SK-N-SH treated with all-trans-retinoic acid at 6 μM for 48 hours (cell line): Measurements from ENCODE around the gene SSBP2.

Experiments used
- ATAC-seq: fragments of 200-7000 bp; cut with Tn5 transposase; 3 replicates; pipeline ENCODE4 v1.9.1; 2020; ENCODE audit warnings: mild to moderate bottlenecking, moderate library complexity
- ARNTL ChIP-seq: fragments of 450-650 bp; formaldehyde crosslinking; IDR thresholded peaks from 2 replicates; pipeline ENCODE4 v1.5.0; 2020; ENCODE audit warnings: low read depth, mild to moderate bottlenecking, moderate library complexity, borderline replicate concordance
- BACH2 ChIP-seq: fragments of 250-450 bp; sonication (Bioruptor Pico); IDR thresholded peaks from 2 replicates; pipeline ENCODE4 v1.9.0; 2021; ENCODE audit warnings: mild to moderate bottlenecking, borderline replicate concordance
- CREB5 ChIP-seq: fragments of 250-450 bp; sonication (Bioruptor Pico); IDR thresholded peaks from 2 replicates; pipeline ENCODE4 v1.5.1; 2020; ENCODE audit warnings: low read depth, mild to moderate bottlenecking, moderate library complexity
- CSDC2 ChIP-seq: fragments of 250-450 bp; sonication (Bioruptor Pico); IDR thresholded peaks from 2 replicates; pipeline ENCODE4 v1.5.0; 2020; ENCODE audit warnings: mild to moderate bottlenecking, moderate library complexity
- CSRNP3 ChIP-seq: fragments of 250-450 bp; sonication (Bioruptor Pico); IDR thresholded peaks from 2 replicates; pipeline ENCODE4 v1.5.1; 2021; ENCODE audit warnings: mild to moderate bottlenecking, moderate library complexity
- ESRRG ChIP-seq: fragments of 250-450 bp; sonication (Bioruptor Pico); IDR thresholded peaks from 2 replicates; pipeline ENCODE4 v1.6.1; 2021; ENCODE audit warnings: mild to moderate bottlenecking
- GLIS3 ChIP-seq: fragments of 250-450 bp; sonication (Bioruptor Pico); IDR thresholded peaks from 2 replicates; pipeline ENCODE4 v1.5.0; 2020; ENCODE audit warnings: mild to moderate bottlenecking, moderate library complexity
- ISL1 ChIP-seq: fragments of 250-450 bp; sonication (Bioruptor Pico); IDR thresholded peaks from 2 replicates; pipeline ENCODE4 v2.1.2; 2022; ENCODE audit warnings: mild to moderate bottlenecking, moderate library complexity
- OSR1 ChIP-seq: fragments of 250-450 bp; sonication (Bioruptor Pico); IDR thresholded peaks from 2 replicates; pipeline ENCODE4 v1.8.0; 2022; ENCODE audit warnings: moderate library complexity, mild to moderate bottlenecking, inconsistent platforms
- PATZ1 ChIP-seq: fragments of 250-450 bp; sonication (Bioruptor Pico); IDR thresholded peaks from 2 replicates; pipeline ENCODE4 v1.8.0; 2020; ENCODE audit warnings: mild to moderate bottlenecking, moderate library complexity, borderline replicate concordance
- POU6F1 ChIP-seq: fragments of 250-450 bp; sonication (Bioruptor Pico); IDR thresholded peaks from 2 replicates; pipeline ENCODE4 v1.8.0; 2021; ENCODE audit warnings: low read depth, mild to moderate bottlenecking, moderate library complexity, borderline replicate concordance
- PPARA ChIP-seq: fragments of 250-450 bp; sonication (Bioruptor Pico); IDR thresholded peaks from 2 replicates; pipeline ENCODE4 v1.5.0; 2020; ENCODE audit warnings: mild to moderate bottlenecking, borderline replicate concordance
- RARB ChIP-seq: fragments of 250-450 bp; sonication (Bioruptor Pico); IDR thresholded peaks from 2 replicates; pipeline ENCODE4 v1.8.0; 2021; ENCODE audit warnings: mild to moderate bottlenecking, moderate library complexity
- SNAI2 ChIP-seq: fragments of 250-450 bp; sonication (Bioruptor Pico); IDR thresholded peaks from 2 replicates; pipeline ENCODE4 v1.5.0; 2020; ENCODE audit warnings: mild to moderate bottlenecking, moderate library complexity
- TCF4 ChIP-seq: fragments of 250-450 bp; sonication (Bioruptor Pico); IDR thresholded peaks from 2 replicates; pipeline ENCODE4 v1.8.0; 2021; ENCODE audit warnings: mild to moderate bottlenecking, moderate library complexity, borderline replicate concordance
- TOX ChIP-seq: fragments of 250-450 bp; sonication (Bioruptor Pico); IDR thresholded peaks from 2 replicates; pipeline ENCODE4 v1.8.0; 2021; ENCODE audit warnings: mild to moderate bottlenecking, moderate library complexity, borderline replicate concordance
- TSHZ2 ChIP-seq: fragments of 250-450 bp; sonication (Bioruptor Pico); IDR thresholded peaks from 2 replicates; pipeline ENCODE4 v1.5.0; 2020; ENCODE audit warnings: mild to moderate bottlenecking, moderate library complexity
- ZC3H10 ChIP-seq: fragments of 250-450 bp; sonication (Bioruptor Pico); IDR thresholded peaks from 2 replicates; pipeline ENCODE4 v1.5.1; 2021; ENCODE audit warnings: mild to moderate bottlenecking, moderate library complexity
- ZFP3 ChIP-seq: fragments of 250-450 bp; sonication (Bioruptor Pico); IDR thresholded peaks from 2 replicates; pipeline ENCODE4 v1.5.0; 2020; ENCODE audit warnings: mild to moderate bottlenecking, moderate library complexity
- ZFP30 ChIP-seq: fragments of 450-650 bp; formaldehyde crosslinking; IDR thresholded peaks from 2 replicates; pipeline ENCODE4 v1.5.0; 2022; ENCODE audit warnings: mild to moderate bottlenecking, moderate library complexity
- ZNF565 ChIP-seq: fragments of 450-650 bp; formaldehyde crosslinking; conservative IDR thresholded peaks from 2 replicates; pipeline ENCODE4 v1.5.0; 2020; ENCODE audit warnings: low read depth, mild to moderate bottlenecking, moderate library complexity
- ZNF70 ChIP-seq: fragments of 450-650 bp; formaldehyde crosslinking; IDR thresholded peaks from 2 replicates; pipeline ENCODE4 v1.5.0; 2020; ENCODE audit warnings: mild to moderate bottlenecking, moderate library complexity
- ZNF8 ChIP-seq: fragments of 450-650 bp; formaldehyde crosslinking; IDR thresholded peaks from 2 replicates; pipeline ENCODE4 v1.5.0; 2020; ENCODE audit warnings: mild to moderate bottlenecking, moderate library complexity

Gene SSBP2

GRCh38 chr5:81555865-81556264 lies 195.0 kb downstream of the SSBP2 start:
- TF ChIP-seq RARB (no peak), GLIS3 (CRISPR knock-in tag) (no peak), ZFP30 (CRISPR knock-in tag) (no peak), ARNTL (CRISPR knock-in tag) (no peak), POU6F1 (CRISPR knock-in tag) (no peak), BACH2 (no peak), ZNF8 (CRISPR knock-in tag) (no peak), PATZ1 (CRISPR knock-in tag) (no peak), TSHZ2 (CRISPR knock-in tag) (no peak), ZNF565 (CRISPR knock-in tag) (no peak), CSRNP3 (CRISPR knock-in tag) (no peak), OSR1 (CRISPR knock-in tag) (no peak), CREB5 (CRISPR knock-in tag) (no peak), TCF4 (CRISPR knock-in tag) (no peak), ESRRG (no peak), ISL1 (CRISPR knock-in tag) (no peak), PPARA (no peak)
- ATAC-seq: no peak

GRCh38 chr5:81554647-81555046 lies 196.2 kb downstream of the SSBP2 start:
- ATAC-seq: no peak
- peak; percentile 98 for TF ChIP-seq TCF4 (CRISPR knock-in tag)
- TF ChIP-seq BACH2: no peak; the same call in 1 of the 2 replicates
- no peak for TF ChIP-seq ZFP3
- TF ChIP-seq OSR1 (CRISPR knock-in tag): no peak
- no peak for TF ChIP-seq ARNTL (CRISPR knock-in tag)
- no peak for TF ChIP-seq PATZ1 (CRISPR knock-in tag)
- TF ChIP-seq POU6F1 (CRISPR knock-in tag): no peak; the same call in 1 of the 2 replicates
- no peak for TF ChIP-seq GLIS3 (CRISPR knock-in tag)
- TF ChIP-seq CREB5 (CRISPR knock-in tag): no peak
- TF ChIP-seq CSRNP3 (CRISPR knock-in tag): peak; percentile 78; the same call in 1 of the 2 replicates
- TF ChIP-seq ISL1 (CRISPR knock-in tag): peak; percentile 66
- 0 out of 2 replicates have a peak, but pooled peaks have one; percentile 48 for TF ChIP-seq ZNF565 (CRISPR knock-in tag)
- no peak for TF ChIP-seq SNAI2 (CRISPR knock-in tag)
- no peak for TF ChIP-seq CSDC2 (CRISPR knock-in tag)
- no peak for TF ChIP-seq ZFP30 (CRISPR knock-in tag)
- TF ChIP-seq PPARA: no peak
- no peak for TF ChIP-seq TOX (CRISPR knock-in tag)
- peak; percentile 40; the same call in 1 of the 2 replicates for TF ChIP-seq ZNF70 (CRISPR knock-in tag)
- no peak for TF ChIP-seq ZC3H10 (CRISPR knock-in tag)
- TF ChIP-seq ESRRG: peak; percentile 89; the same call in 1 of the 2 replicates
